ENCODE measurements around the gene MEX3C.

Gene MEX3C

DNA sequence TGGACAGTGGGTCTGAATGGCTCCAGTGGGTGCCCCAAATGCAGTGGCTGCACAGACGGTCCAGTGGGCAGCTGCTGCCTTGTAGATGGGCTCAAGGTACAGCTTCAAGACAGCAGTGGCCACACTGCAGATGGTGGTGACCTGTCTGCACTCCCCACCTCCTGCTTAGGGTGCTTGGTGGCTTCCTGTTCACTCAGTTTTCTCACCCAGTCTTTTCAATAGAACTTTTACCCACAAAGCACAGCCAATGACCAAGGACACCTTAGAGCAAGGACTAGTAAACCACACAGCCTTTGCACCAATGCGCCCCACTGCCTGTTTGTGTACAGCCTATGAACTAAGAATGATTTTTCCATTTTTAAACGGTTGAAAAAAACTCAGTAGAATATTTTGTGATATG is 34.9 kb downstream of the MEX3C start:
- Histone ChIP-seq H3K9me3 (ENCODE audit: insufficient read depth, low read length) (no peaks in the 10 kb centered on the region), H3K4me2 (ENCODE audit: low read depth, low read length, poor library complexity, severe bottlenecking) (no peak overlapping the region), H3K36me3 (ENCODE audit: low read length) (no peaks in the 10 kb centered on the region), H2AFZ (ENCODE audit: low read depth, low read length, severe bottlenecking) (no peak overlapping the region), H3K9ac (ENCODE audit: low read length) (no peak overlapping the region), H3K4me3 (ENCODE audit: insufficient read depth, low read length, poor library complexity, severe bottlenecking) (no peak overlapping the region), H3K27me3 (ENCODE audit: low read length) (no peaks in the 10 kb centered on the region), H3K9me2 (replicated peaks; ENCODE audit: insufficient read depth, low read length) (no peaks in the 10 kb centered on the region), H3K79me2 (ENCODE audit: insufficient read depth, low read length) (no peaks in the 10 kb centered on the region), H3K27ac (ENCODE audit: low read depth, low read length) (no peak overlapping the region), H4K20me1 (ENCODE audit: low read depth, low read length) (no peaks in the 10 kb centered on the region), H3F3A (ENCODE audit: insufficient read depth) (no peaks in the 10 kb centered on the region)
- TF ChIP-seq CTCF (IDR thresholded peaks at IDR 0.05; ENCODE audit: insufficient read depth, low read length, poor library complexity, severe bottlenecking): no peak
- no peak for TF ChIP-seq EZH2phosphoT487 (conservative IDR thresholded peaks at IDR 0.05; ENCODE audit: low read length)

DNA sequence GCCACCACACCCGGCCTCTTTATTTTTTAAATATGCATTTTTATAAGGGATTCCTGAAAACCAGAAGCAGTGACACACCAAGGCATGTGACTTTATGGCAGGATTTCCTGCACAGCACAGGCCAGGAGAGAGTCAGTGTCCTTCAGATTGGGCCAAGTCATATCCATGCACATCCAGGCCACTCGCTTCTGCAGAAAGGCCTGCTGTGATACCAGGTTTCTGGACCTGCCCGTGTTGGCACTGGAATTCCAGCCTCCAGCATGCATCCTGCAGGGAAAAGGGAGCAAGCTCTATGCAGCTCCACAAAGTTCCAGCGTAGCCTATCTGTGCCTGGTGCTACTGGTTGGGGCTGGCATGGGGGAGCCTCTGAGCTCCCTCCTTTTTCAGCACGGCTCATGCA is 36.8 kb downstream of the MEX3C start:
- H3K27ac ChIP-seq (ENCODE audit: low read depth, low read length): no peak overlapping the region

GRCh38 chr18:51157215-51157614 is 40.3 kb downstream of the MEX3C start:
- H2AFZ ChIP-seq (ENCODE audit: low read depth, low read length, severe bottlenecking): no peak overlapping the region
- TF ChIP-seq EZH2phosphoT487 (conservative IDR thresholded peaks at IDR 0.05; ENCODE audit: low read length): no peak
- no peak for TF ChIP-seq CTCF (IDR thresholded peaks at IDR 0.05; ENCODE audit: insufficient read depth, low read length, poor library complexity, severe bottlenecking)
- no peaks in the 10 kb centered on the region for H3K9me3 ChIP-seq (ENCODE audit: insufficient read depth, low read length)
- no peaks in the 10 kb centered on the region for H3K79me2 ChIP-seq (ENCODE audit: insufficient read depth, low read length)
- H3F3A ChIP-seq (ENCODE audit: insufficient read depth): peaks cover 35% of the 10 kb centered on the region
- no peaks in the 10 kb centered on the region for H3K9me2 ChIP-seq (replicated peaks; ENCODE audit: insufficient read depth, low read length)
- no peaks in the 10 kb centered on the region for H4K20me1 ChIP-seq (ENCODE audit: low read depth, low read length)
- H3K4me3 ChIP-seq (ENCODE audit: insufficient read depth, low read length, poor library complexity, severe bottlenecking): no peak overlapping the region
- no peak overlapping the region for H3K4me2 ChIP-seq (ENCODE audit: low read depth, low read length, poor library complexity, severe bottlenecking)
- H3K36me3 ChIP-seq (ENCODE audit: low read length): no peaks in the 10 kb centered on the region
- no peaks in the 10 kb centered on the region for H3K27me3 ChIP-seq (ENCODE audit: low read length)
- H3K27ac ChIP-seq (ENCODE audit: low read depth, low read length): no peak overlapping the region
- H3K9ac ChIP-seq (ENCODE audit: low read length): no peak overlapping the region

More for the DNA sequence above, 36.8 kb downstream of the MEX3C start:
- H2AFZ ChIP-seq (ENCODE audit: low read depth, low read length, severe bottlenecking): no peak overlapping the region
- H3K9me3 ChIP-seq (ENCODE audit: insufficient read depth, low read length): no peaks in the 10 kb centered on the region
- H3K36me3 ChIP-seq (ENCODE audit: low read length): no peaks in the 10 kb centered on the region
- no peak overlapping the region for H3K4me3 ChIP-seq (ENCODE audit: insufficient read depth, low read length, poor library complexity, severe bottlenecking)
- no peaks in the 10 kb centered on the region for H4K20me1 ChIP-seq (ENCODE audit: low read depth, low read length)
- no peaks in the 10 kb centered on the region for H3K27me3 ChIP-seq (ENCODE audit: low read length)
- peaks cover 3% of the 10 kb centered on the region for H3F3A ChIP-seq (ENCODE audit: insufficient read depth)
- no peak overlapping the region for H3K4me2 ChIP-seq (ENCODE audit: low read depth, low read length, poor library complexity, severe bottlenecking)
- no peaks in the 10 kb centered on the region for H3K9me2 ChIP-seq (replicated peaks; ENCODE audit: insufficient read depth, low read length)
- H3K9ac ChIP-seq (ENCODE audit: low read length): no peak overlapping the region
- TF ChIP-seq CTCF (IDR thresholded peaks at IDR 0.05; ENCODE audit: insufficient read depth, low read length, poor library complexity, severe bottlenecking): no peak
- TF ChIP-seq EZH2phosphoT487 (conservative IDR thresholded peaks at IDR 0.05; ENCODE audit: low read length): no peak
- no peaks in the 10 kb centered on the region for H3K79me2 ChIP-seq (ENCODE audit: insufficient read depth, low read length)

All from SU-DHL-6 (cell line).